GM19099 (cell line): ENCODE results near the gene TGFBR3L.

Experiments used
- POLR2A ChIP-seq: IDR thresholded peaks from 3 replicates; pipeline ENCODE4 v1.6.1; 2011; ENCODE audit warnings: low read depth; ENCODE audit not compliant: insufficient read length; ENCODE audit errors: extremely low read depth

The TGFBR3L gene

DNA sequence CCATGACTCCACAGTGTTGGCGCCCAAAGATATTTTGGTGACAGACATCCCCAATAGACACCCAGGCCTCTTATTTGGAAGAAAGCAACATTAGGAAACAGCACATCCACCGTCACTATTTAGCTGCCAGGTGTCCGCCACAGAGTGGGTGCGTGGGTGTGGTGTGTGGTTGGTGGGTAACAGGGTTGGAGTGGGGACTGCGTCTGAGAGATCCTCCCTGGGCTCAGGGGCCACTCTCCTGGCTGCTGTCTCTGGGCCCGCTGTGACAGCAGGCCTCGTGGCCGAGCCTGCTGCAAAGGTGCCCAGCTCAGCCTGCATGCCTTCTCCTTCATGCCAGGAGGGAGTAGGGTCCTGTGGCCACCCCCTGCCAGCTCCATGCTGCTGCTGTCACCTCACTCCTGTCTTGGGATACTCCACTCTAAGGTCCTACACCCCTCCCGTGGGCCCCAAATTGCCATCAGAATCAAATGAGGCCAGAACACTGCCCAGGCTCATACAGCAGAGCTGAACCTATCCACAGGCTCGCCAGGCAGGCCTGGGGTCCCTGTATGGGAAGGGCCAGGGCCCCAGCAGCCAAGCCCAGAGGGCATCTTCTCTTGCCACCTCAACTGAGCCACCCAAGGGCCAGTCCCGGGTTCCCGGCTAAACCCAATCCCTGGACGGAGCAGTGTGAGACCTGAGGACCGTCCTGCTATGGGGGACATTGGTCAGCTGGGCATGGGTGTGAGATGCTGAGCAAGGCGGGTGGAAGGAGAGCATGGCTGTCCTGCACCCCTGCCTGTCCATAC is 53.6 kb downstream of the TGFBR3L start:
- no peak for TF ChIP-seq POLR2A
